ENCODE measurements around the gene STK32C. TPM values are rescaled to one million over a fixed set of nuclear protein-coding genes. Genes with fewer than 3 reads are reported as not detected.

The STK32C gene
- total and polyA plus RNA-seq, 2 donors (not counting 1 experiment from before 2014, with no cell fraction given): 9.9 to 16.8 TPM

GRCh38 chr10:132314336-132314735 is 6.6 kb upstream of the STK32C start:
- DNase-seq (no peak), ATAC-seq (ENCODE audit: low read depth) (no peak)
- H3K79me2 ChIP-seq (ENCODE audit: control insufficient read depth, insufficient read depth, low read length): no peaks in the 10 kb centered on the region
- CTCF ChIA-PET: interaction anchor here (1.1 kb wide), 1 partner anchor 34 kb away, joined by 3 read pairs; no protein-coding TSS in a partner anchor
- H3K4me3 ChIP-seq (ENCODE audit: control extremely low read depth in 1 of 5, extremely low read depth in 1 of 5, insufficient read depth in 1 of 5, low read depth in 2 of 5, low read length in 4 of 5): no peak overlapping the region
- Mint-ChIP-seq H3K27ac (no peak overlapping the region), H3K27me3 (peaks cover 6% of the 10 kb centered on the region), H3K4me1 (no peaks in the 10 kb centered on the region), H3K9me3 (ENCODE audit: insufficient read depth) (peaks cover 3% of the 10 kb centered on the region), H3K4me3 (no peak overlapping the region)
- TF ChIP-seq CTCF (IDR thresholded peaks at IDR 0.05): no peak
- TF ChIP-seq EZH2 (IDR thresholded peaks at IDR 0.05; ENCODE audit: borderline replicate concordance, insufficient read depth, low read depth, low read length, poor library complexity, severe bottlenecking): no peak
- H3K9me3 ChIP-seq (ENCODE audit: control extremely low read depth in 1 of 3, control insufficient read depth in 2 of 3, insufficient read depth in 1 of 3, low read length in 2 of 3): peaks cover 1 to 11% (median 2%) of the 10 kb centered on the region in 3 donors
- intact Hi-C loops (cut with micrococcal nuclease): no loop called here
- H3K4me1 ChIP-seq (ENCODE audit: control insufficient read depth in 2 of 2, insufficient read depth in 2 of 2, low read length in 2 of 2): no peaks in the 10 kb centered on the region
- no peaks in the 10 kb centered on the region for H3K36me3 ChIP-seq (replicated peaks in 1 of 2; ENCODE audit: control extremely low read depth in 1 of 2, control insufficient read depth in 1 of 2, extremely low read depth in 1 of 2, insufficient read depth in 2 of 2, low read length in 1 of 2)
- 100% methylated on average over 1 of the region's 4 CpGs for WGBS (ENCODE audit: insufficient coverage)
- no peak overlapping the region for H3K9ac ChIP-seq (ENCODE audit: low read length)
- POLR2A ChIA-PET: no interaction called here
- H3K27me3 ChIP-seq (replicated peaks in 1 of 4; ENCODE audit: control extremely low read depth in 1 of 4, control insufficient read depth in 3 of 4, insufficient read depth in 4 of 4, low read length in 3 of 4): peaks cover 0 to 5% (median 0%) of the 10 kb centered on the region in 4 experiments
- H2AFZ ChIP-seq (ENCODE audit: insufficient read depth, low read depth, low read length, poor library complexity, severe bottlenecking): no peak overlapping the region
- no peak overlapping the region for H3K4me2 ChIP-seq (replicated peaks; ENCODE audit: low read depth, low read length, poor library complexity, severe bottlenecking)
- no peak overlapping the region for H3K27ac ChIP-seq (ENCODE audit: low read length in 2 of 2)
- no peaks in the 10 kb centered on the region for H4K20me1 ChIP-seq (ENCODE audit: control insufficient read depth, insufficient read depth, low read length, poor library complexity, severe bottlenecking)

- Mint-ChIP-seq H3K27ac (no peak overlapping the region), H3K9me3 (ENCODE audit: insufficient read depth) (peaks cover 3% of the 10 kb centered on the region), H3K4me3 (no peak overlapping the region), H3K4me1 (peaks cover 2% of the 10 kb centered on the region), H3K27me3 (peaks cover 6% of the 10 kb centered on the region)
- ATAC-seq (ENCODE audit: low read depth): no peak
- 100% methylated on average over 4 of the region's 6 CpGs for WGBS (ENCODE audit: insufficient coverage)
- Histone ChIP-seq H3K36me3 (replicated peaks in 1 of 2; ENCODE audit: control extremely low read depth in 1 of 2, control insufficient read depth in 1 of 2, extremely low read depth in 1 of 2, insufficient read depth in 2 of 2, low read length in 1 of 2) (no peaks in the 10 kb centered on the region), H3K4me2 (replicated peaks; ENCODE audit: low read depth, low read length, poor library complexity, severe bottlenecking) (no peak overlapping the region), H3K4me3 (ENCODE audit: control extremely low read depth in 1 of 5, extremely low read depth in 1 of 5, insufficient read depth in 1 of 5, low read depth in 2 of 5, low read length in 4 of 5) (no peak overlapping the region), H3K79me2 (ENCODE audit: control insufficient read depth, insufficient read depth, low read length) (no peaks in the 10 kb centered on the region), H3K27ac (ENCODE audit: low read length in 2 of 2) (no peak overlapping the region), H3K27me3 (replicated peaks in 1 of 4; ENCODE audit: control extremely low read depth in 1 of 4, control insufficient read depth in 3 of 4, insufficient read depth in 4 of 4, low read length in 3 of 4) (peaks cover 0 to 8% (median 0%) of the 10 kb centered on the region in 4 experiments), H3K4me1 (ENCODE audit: control insufficient read depth in 2 of 2, insufficient read depth in 2 of 2, low read length in 2 of 2) (peaks cover 1 to 2% of the 10 kb centered on the region in 2 donors), H2AFZ (ENCODE audit: insufficient read depth, low read depth, low read length, poor library complexity, severe bottlenecking) (no peak overlapping the region), H3K9ac (ENCODE audit: low read length) (no peak overlapping the region), H3K9me3 (ENCODE audit: control extremely low read depth in 1 of 3, control insufficient read depth in 2 of 3, insufficient read depth in 1 of 3, low read length in 2 of 3) (peaks cover 1 to 11% (median 2%) of the 10 kb centered on the region in 3 donors), H4K20me1 (ENCODE audit: control insufficient read depth, insufficient read depth, low read length, poor library complexity, severe bottlenecking) (no peaks in the 10 kb centered on the region)
- CTCF ChIA-PET: interaction anchor here (1.1 to 1.6 kb wide), 2 partner anchors 34 to 39 kb away, joined by 3 read pairs; no protein-coding TSS in a partner anchor
- POLR2A ChIA-PET: no interaction called here
- intact Hi-C loops (cut with micrococcal nuclease): no loop called here
- TF ChIP-seq CTCF (IDR thresholded peaks at IDR 0.05) (no peak), EZH2 (IDR thresholded peaks at IDR 0.05; ENCODE audit: borderline replicate concordance, insufficient read depth, low read depth, low read length, poor library complexity, severe bottlenecking) (no peak)
- no peak for DNase-seq
Measured at GRCh38 chr10:132313865-132314264, 6.1 kb upstream of the STK32C start.

Measured in B cell (primary cell).